HepG2 (cell line): ENCODE results near the gene SIAH1. TPM values are rescaled to one million over a fixed set of nuclear protein-coding genes. Genes with fewer than 3 reads are reported as not detected.

Experiments used
- ATAC-seq: fragments of 200-7000 bp; cut with Tn5 transposase; 3 replicates; pipeline ENCODE4 v1.9.1; 2020; ENCODE audit warnings: mild to moderate bottlenecking, moderate library complexity
- BruUV-seq: library from RNA; stranded (reverse); fragments of 400-500 nt; replicated peaks from 2 replicates; lab custom pipeline; 2021; lab: Mats Ljungman, UMichigan
- CTCF ChIA-PET: fragments of 300-600 bp; formaldehyde crosslinking; extraction: SDS; loops from one replicate; lab custom pipeline; 2021; ENCODE audit warnings: low total read pairs, inconsistent platforms, low intra/inter-chr PET ratio; lab: Yijun Ruan, JAX
- POLR2A ChIA-PET: fragments of 350-600 bp; sonication (Branson Sonifier 250); formaldehyde crosslinking; loops from one replicate; lab custom pipeline; 2020; ENCODE audit warnings: antibody characterized with exemption, inconsistent platforms; lab: Yijun Ruan, JAX
- DNase-seq: peaks from one replicate; pipeline ENCODE4 v3.0.0-alpha.2; 2015; ENCODE audit warnings: low spot score
- FAIRE-seq: peaks from 3 replicates; lab custom pipeline; 2011; peaks lifted over from hg19 to GRCh38; lab: Jason Lieb, UNC
- H2AFZ ChIP-seq: one replicate; pipeline ENCODE4 v1.6.1; 2011; ENCODE audit warnings: low read length, inconsistent platforms
- H3K27ac ChIP-seq: fragments of 300-600 bp; 3 replicates; pipeline ENCODE4 v1.8.0; 2011; ENCODE audit warnings: mixed run types, mild to moderate bottlenecking, mixed read lengths, low read length, inconsistent platforms; ENCODE audit not compliant: insufficient read depth; ENCODE audit errors: extremely low read length
- H3K27me3 ChIP-seq, 2 experiments: fragments of 200-600 bp in 1 of 2; 2 replicates in 1 of 2; 3 replicates in 1 of 2; pipeline versions ENCODE4 v1.6.0 to v1.8.0; 2011; ENCODE audit warnings: low read length in 2 of 2, mild to moderate bottlenecking in 2 of 2, moderate library complexity in 2 of 2, inconsistent platforms in 1 of 2; ENCODE audit not compliant: insufficient read depth in 2 of 2, control insufficient read depth in 1 of 2
- H3K36me3 ChIP-seq, 2 experiments: fragments of 200-600 bp in 1 of 2; replicated peaks in 1 of 2; 2 replicates in 1 of 2; 3 replicates in 1 of 2; pipeline versions ENCODE4 v1.5.1 to v1.8.0; 2011; ENCODE audit warnings: low read length in 2 of 2, inconsistent platforms in 1 of 2; ENCODE audit not compliant: insufficient read depth in 2 of 2, control insufficient read depth in 1 of 2
- H3K4me1 ChIP-seq: 2 replicates; pipeline ENCODE4 v1.5.1; 2012; ENCODE audit warnings: low read length, inconsistent platforms; ENCODE audit not compliant: insufficient read depth
- H3K4me2 ChIP-seq: 2 replicates; pipeline ENCODE4 v1.6.0; 2011; ENCODE audit warnings: low read depth, low read length, inconsistent platforms
- H3K4me3 ChIP-seq, 3 experiments: fragments of 200-600 bp in 1 of 3; sonication (generic), shearing (Covaris generic) in 1 of 3; replicated peaks in 1 of 3; 2 replicates each; pipeline ENCODE4 v1.5.1; 2011 to 2016; ENCODE audit warnings: low read length in 3 of 3, inconsistent platforms in 2 of 3, low read depth in 2 of 3, mild to moderate bottlenecking in 2 of 3, control low read depth in 1 of 3, mixed read lengths in 1 of 3; ENCODE audit not compliant: insufficient read depth in 1 of 3
- H3K79me2 ChIP-seq: one replicate; pipeline ENCODE4 v1.6.1; 2011; ENCODE audit warnings: low read length, inconsistent platforms; ENCODE audit not compliant: insufficient read depth
- H3K9ac ChIP-seq: 2 replicates; pipeline ENCODE4 v1.6.0; 2011; ENCODE audit warnings: mild to moderate bottlenecking, low read depth, low read length, inconsistent platforms; ENCODE audit not compliant: insufficient read depth
- H3K9me3 ChIP-seq: 2 replicates; pipeline ENCODE4 v1.5.1; 2012; ENCODE audit warnings: mild to moderate bottlenecking, low read length
- H4K20me1 ChIP-seq: 2 replicates; pipeline ENCODE4 v1.6.0; 2011; ENCODE audit warnings: inconsistent platforms, mild to moderate bottlenecking, low read length, moderate library complexity; ENCODE audit not compliant: insufficient read depth
- KDM1A ChIP-seq: IDR thresholded peaks from 2 replicates; pipeline ENCODE4 v1.6.1; 2016; ENCODE audit warnings: missing compliant biosample characterization
- NFYC ChIP-seq: IDR thresholded peaks from 2 replicates; pipeline ENCODE4 v1.6.1; 2016; ENCODE audit warnings: missing genetic modification reagents, missing compliant biosample characterization
- POLR2AphosphoS5 ChIP-seq: IDR thresholded peaks from 2 replicates; pipeline ENCODE4 v1.6.1; 2012; ENCODE audit warnings: low read depth, low read length
- PRDM10 ChIP-seq: sonication (generic); formaldehyde crosslinking; IDR thresholded peaks from 2 replicates; pipeline ENCODE4 v1.4.0; 2020; ENCODE audit warnings: low read depth, missing genetic modification reagents
- RBM22 ChIP-seq: fragments of 200-400 bp; formaldehyde crosslinking; optimal IDR thresholded peaks from 2 replicates; pipeline ENCODE3; 2017; ENCODE audit warnings: mild to moderate bottlenecking, low read length, moderate library complexity
- SMAD3 ChIP-seq: sonication (generic); formaldehyde crosslinking; IDR thresholded peaks from 2 replicates; pipeline ENCODE4 v1.4.0; 2020; ENCODE audit warnings: missing genetic modification reagents
- STAT5B ChIP-seq: sonication (generic); formaldehyde crosslinking; IDR thresholded peaks from 2 replicates; pipeline ENCODE4 v1.4.0; 2020; ENCODE audit warnings: missing genetic modification reagents
- THYN1 ChIP-seq: sonication (generic); formaldehyde crosslinking; IDR thresholded peaks from 2 replicates; pipeline ENCODE4 v1.8.1; 2023; ENCODE audit warnings: low read depth, mild to moderate bottlenecking, moderate library complexity, missing genetic modification reagents, borderline replicate concordance
- ZNF577 ChIP-seq: sonication (generic); formaldehyde crosslinking; IDR thresholded peaks from 2 replicates; pipeline ENCODE4 v1.4.0; 2020; ENCODE audit warnings: mild to moderate bottlenecking, low read depth, missing genetic modification reagents, borderline replicate concordance
- ZNF660 ChIP-seq: sonication (generic); formaldehyde crosslinking; IDR thresholded peaks from 2 replicates; pipeline ENCODE4 v1.5.1; 2020; ENCODE audit warnings: mild to moderate bottlenecking, low read depth, missing genetic modification reagents, borderline replicate concordance
- ZNF773 ChIP-seq: sonication (generic); formaldehyde crosslinking; IDR thresholded peaks from 2 replicates; pipeline ENCODE4 v1.4.0; 2020; ENCODE audit warnings: missing genetic modification reagents, borderline replicate concordance
- ZNF782 ChIP-seq: sonication (generic); formaldehyde crosslinking; IDR thresholded peaks from 2 replicates; pipeline ENCODE4 v1.4.0; 2020; ENCODE audit warnings: missing genetic modification reagents, mild to moderate bottlenecking, borderline replicate concordance
- ZNF816 ChIP-seq: sonication (generic); formaldehyde crosslinking; IDR thresholded peaks from 2 replicates; pipeline ENCODE4 v1.8.0; 2022; ENCODE audit warnings: missing genetic modification reagents, mild to moderate bottlenecking, borderline replicate concordance
- WGBS: methylation state at CpG from one replicate; pipeline ENCODE4 v1.1.6; 2017; ENCODE audit warnings: low lambda C conversion rate; 5-methylcytosine and 5-hydroxymethylcytosine counted together
- in situ Hi-C: cut with HindIII; loops from 2 replicates; pipeline ENCODE4 v1.10.0; 2017; ENCODE audit warnings: low pct_unique_long_range_greater_than_20kb; ENCODE audit not compliant: extremely low pct_ligation_motif_present
- intact Hi-C: fragments of 100-400 bp; cut with micrococcal nuclease; formaldehyde crosslinking; loops from one replicate; pipeline ENCODE4 v1.10.0; 2022; ENCODE audit not compliant: unreplicated experiment
- polyA plus RNA-seq, 8 experiments: library from polyadenylated mRNA; depleted of rRNA in 3 of 8; stranded (reverse) in 7 of 8; unstranded in 1 of 8; fragments of >200 nt; fragmentation: Illumina TruSeq in 4 of 8; extraction: Trizol in 4 of 8; gene quantifications; 2 replicates each; pipeline versions ENCODE4 v1.2.1 to v1.2.3, GENCODE V29; 2011 to 2016; ENCODE audit warnings: low read depth in 4 of 8, missing spikeins in 1 of 8, mixed read lengths in 1 of 8; ENCODE audit not compliant: insufficient read depth in 1 of 8
- total RNA-seq, 5 experiments: library from RNA; depleted of rRNA; stranded (reverse); fragments of >200 nt; fragmentation: Illumina TruSeq; extraction: Trizol; gene quantifications; 2 replicates each; pipeline ENCODE4 v1.2.3, GENCODE V29; 2016; ENCODE audit warnings: low read depth in 1 of 5

SIAH1 gene
- total and polyA plus RNA-seq, 2 of the 13 experiments (the other 11 are each of a cell fraction or from before 2014, with no cell fraction given) = 16.0 to 28.6 TPM

- ATAC-seq (no peak), FAIRE-seq (no peak), DNase-seq (no peak)
- BruUV-seq = no TSS peak
- H4K20me1 ChIP-seq = peaks cover 18% of the 10 kb centered on the region
- ChIA-PET CTCF (no interaction called here), POLR2A (interaction anchor here (1.0 kb wide), 1 partner anchor 165 kb away, joined by 4 read pairs; no protein-coding TSS in a partner anchor)
- TF ChIP-seq ZNF773 (no peak), SMAD3 (no peak), ZNF660 (CRISPR knock-in tag) (no peak), RBM22 (peak; percentile 60), KDM1A (CRISPR knock-in tag) (no peak), NFYC (no peak), ZNF816 (CRISPR knock-in tag) (no peak)
- no peaks in the 10 kb centered on the region; a peak in 1 of 5 replicates for H3K27me3 ChIP-seq
- H3K79me2 ChIP-seq = peaks cover 80% of the 10 kb centered on the region
- H3K9ac ChIP-seq = no peak overlapping the region
- H3K4me1 ChIP-seq = peaks cover 18% of the 10 kb centered on the region
- no peak overlapping the region for H2AFZ ChIP-seq
- H3K36me3 ChIP-seq = peaks cover 5 to 19% of the 10 kb centered on the region in 2 experiments; a peak in 3 of 5 replicates
- no peaks in the 10 kb centered on the region for H3K9me3 ChIP-seq
- in situ Hi-C loops = no loop called here
- no peak overlapping the region for H3K4me2 ChIP-seq
- no peak overlapping the region for H3K27ac ChIP-seq
- intact Hi-C loops = no loop called here
- WGBS = 95% methylated on average over 12 of the region's 12 CpGs
- no peak overlapping the region for H3K4me3 ChIP-seq
Measured at GRCh38 chr16:48361540-48362144, 23.6 kb downstream of the SIAH1 start.

GRCh38 chr16:48361012-48361411, 24.2 kb downstream of the SIAH1 start:
- intact Hi-C loops = no loop called here
- no TSS peak for BruUV-seq
- Histone ChIP-seq H3K27ac (no peak overlapping the region), H3K9ac (no peak overlapping the region), H3K27me3 (no peaks in the 10 kb centered on the region; a peak in 1 of 5 replicates), H4K20me1 (peaks cover 18% of the 10 kb centered on the region), H3K36me3 (peaks cover 5 to 20% of the 10 kb centered on the region in 2 experiments; a peak in 4 of 5 replicates), H3K9me3 (no peaks in the 10 kb centered on the region), H3K4me1 (peaks cover 16% of the 10 kb centered on the region), H3K4me3 (no peak overlapping the region), H3K79me2 (peaks cover 74% of the 10 kb centered on the region), H2AFZ (no peak overlapping the region), H3K4me2 (no peak overlapping the region)
- no peak for ATAC-seq
- in situ Hi-C loops = no loop called here
- POLR2A ChIA-PET = no interaction called here
- CTCF ChIA-PET = no interaction called here
- TF ChIP-seq ZNF577 (CRISPR knock-in tag) (no peak), ZNF782 (no peak), POLR2AphosphoS5 (0 out of 2 replicates have a peak, but pooled peaks have one; percentile 13), PRDM10 (CRISPR knock-in tag) (no peak), THYN1 (no peak), STAT5B (no peak)
- FAIRE-seq = no peak
- DNase-seq = no peak
- 97% methylated on average over 3 of the region's 3 CpGs for WGBS
